HepG2 (cell line): ENCODE results near the gene TOM1L2. TPM values are rescaled to one million over a fixed set of nuclear protein-coding genes. Genes with fewer than 3 reads are reported as not detected.

Experiments
- ATAC-seq: fragments of 200-7000 bp; cut with Tn5 transposase; 3 replicates; pipeline ENCODE4 v1.9.1; 2020; ENCODE audit warnings: mild to moderate bottlenecking, moderate library complexity
- BruUV-seq: library from RNA; stranded (reverse); fragments of 400-500 nt; replicated peaks from 2 replicates; lab custom pipeline; 2021; lab: Mats Ljungman, UMichigan
- CTCF ChIA-PET: fragments of 300-600 bp; formaldehyde crosslinking; extraction: SDS; loops from one replicate; lab custom pipeline; 2021; ENCODE audit warnings: low total read pairs, inconsistent platforms, low intra/inter-chr PET ratio; lab: Yijun Ruan, JAX
- POLR2A ChIA-PET: fragments of 350-600 bp; sonication (Branson Sonifier 250); formaldehyde crosslinking; loops from one replicate; lab custom pipeline; 2020; ENCODE audit warnings: antibody characterized with exemption, inconsistent platforms; lab: Yijun Ruan, JAX
- DNase-seq: peaks from one replicate; pipeline ENCODE4 v3.0.0-alpha.2; 2015; ENCODE audit warnings: low spot score
- FAIRE-seq: peaks from 3 replicates; lab custom pipeline; 2011; peaks lifted over from hg19 to GRCh38; lab: Jason Lieb, UNC
- H2AFZ ChIP-seq: one replicate; pipeline ENCODE4 v1.6.1; 2011; ENCODE audit warnings: low read length, inconsistent platforms
- H3K27ac ChIP-seq: fragments of 300-600 bp; 3 replicates; pipeline ENCODE4 v1.8.0; 2011; ENCODE audit warnings: mixed run types, mild to moderate bottlenecking, mixed read lengths, low read length, inconsistent platforms; ENCODE audit not compliant: insufficient read depth; ENCODE audit errors: extremely low read length
- H3K27me3 ChIP-seq, 2 experiments: fragments of 200-600 bp in 1 of 2; 2 replicates in 1 of 2; 3 replicates in 1 of 2; pipeline versions ENCODE4 v1.6.0 to v1.8.0; 2011; ENCODE audit warnings: low read length in 2 of 2, mild to moderate bottlenecking in 2 of 2, moderate library complexity in 2 of 2, inconsistent platforms in 1 of 2; ENCODE audit not compliant: insufficient read depth in 2 of 2, control insufficient read depth in 1 of 2
- H3K36me3 ChIP-seq, 2 experiments: fragments of 200-600 bp in 1 of 2; replicated peaks in 1 of 2; 2 replicates in 1 of 2; 3 replicates in 1 of 2; pipeline versions ENCODE4 v1.5.1 to v1.8.0; 2011; ENCODE audit warnings: low read length in 2 of 2, inconsistent platforms in 1 of 2; ENCODE audit not compliant: insufficient read depth in 2 of 2, control insufficient read depth in 1 of 2
- H3K4me1 ChIP-seq: 2 replicates; pipeline ENCODE4 v1.5.1; 2012; ENCODE audit warnings: low read length, inconsistent platforms; ENCODE audit not compliant: insufficient read depth
- H3K4me2 ChIP-seq: 2 replicates; pipeline ENCODE4 v1.6.0; 2011; ENCODE audit warnings: low read depth, low read length, inconsistent platforms
- H3K4me3 ChIP-seq, 3 experiments: fragments of 200-600 bp in 1 of 3; sonication (generic), shearing (Covaris generic) in 1 of 3; replicated peaks in 1 of 3; 2 replicates each; pipeline ENCODE4 v1.5.1; 2011 to 2016; ENCODE audit warnings: low read length in 3 of 3, inconsistent platforms in 2 of 3, low read depth in 2 of 3, mild to moderate bottlenecking in 2 of 3, control low read depth in 1 of 3, mixed read lengths in 1 of 3; ENCODE audit not compliant: insufficient read depth in 1 of 3
- H3K79me2 ChIP-seq: one replicate; pipeline ENCODE4 v1.6.1; 2011; ENCODE audit warnings: low read length, inconsistent platforms; ENCODE audit not compliant: insufficient read depth
- H3K9ac ChIP-seq: 2 replicates; pipeline ENCODE4 v1.6.0; 2011; ENCODE audit warnings: mild to moderate bottlenecking, low read depth, low read length, inconsistent platforms; ENCODE audit not compliant: insufficient read depth
- H3K9me3 ChIP-seq: 2 replicates; pipeline ENCODE4 v1.5.1; 2012; ENCODE audit warnings: mild to moderate bottlenecking, low read length
- H4K20me1 ChIP-seq: 2 replicates; pipeline ENCODE4 v1.6.0; 2011; ENCODE audit warnings: inconsistent platforms, mild to moderate bottlenecking, low read length, moderate library complexity; ENCODE audit not compliant: insufficient read depth
- BCL3 ChIP-seq: sonication (generic); formaldehyde crosslinking; IDR thresholded peaks from 2 replicates; pipeline ENCODE4 v1.5.1; 2020; ENCODE audit warnings: mild to moderate bottlenecking, missing genetic modification reagents, moderate library complexity
- HIC2 ChIP-seq: sonication (generic); formaldehyde crosslinking; IDR thresholded peaks from 2 replicates; pipeline ENCODE4 v1.9.0; 2022; ENCODE audit warnings: low read depth, missing genetic modification reagents
- MAFG ChIP-seq: sonication (generic); formaldehyde crosslinking; IDR thresholded peaks from 2 replicates; pipeline ENCODE4 v1.5.1; 2020; ENCODE audit warnings: mild to moderate bottlenecking, missing genetic modification reagents
- POLR2A ChIP-seq, 2 experiments: IDR thresholded peaks; 2 replicates each; pipeline ENCODE4 v1.6.1; 2011; ENCODE audit warnings: low read depth in 2 of 2, low read length in 2 of 2, mild to moderate bottlenecking in 1 of 2, moderate library complexity in 1 of 2; ENCODE audit not compliant: insufficient read depth in 1 of 2
- RARA ChIP-seq: IDR thresholded peaks from 2 replicates; pipeline ENCODE4 v1.6.1; 2016; ENCODE audit warnings: missing genetic modification reagents, missing compliant biosample characterization
- RXRA ChIP-seq: sonication (generic); formaldehyde crosslinking; IDR thresholded peaks from 2 replicates; pipeline ENCODE4 v1.5.1; 2020; ENCODE audit warnings: missing genetic modification reagents
- TEAD3 ChIP-seq: optimal IDR thresholded peaks from 2 replicates; pipeline ENCODE3; 2016; ENCODE audit warnings: borderline replicate concordance
- TOE1 ChIP-seq: sonication (generic); formaldehyde crosslinking; IDR thresholded peaks from 2 replicates; pipeline ENCODE4 v1.4.0; 2020; ENCODE audit warnings: mild to moderate bottlenecking, missing genetic modification reagents
- ZFP90 ChIP-seq: sonication (generic); formaldehyde crosslinking; IDR thresholded peaks from 2 replicates; pipeline ENCODE4 v1.8.0; 2022; ENCODE audit warnings: missing genetic modification reagents, mild to moderate bottlenecking, inconsistent platforms, borderline replicate concordance
- ZNF10 ChIP-seq: sonication (generic); formaldehyde crosslinking; IDR thresholded peaks from 2 replicates; pipeline ENCODE4 v1.4.0; 2020; ENCODE audit warnings: mild to moderate bottlenecking, low read depth, missing genetic modification reagents, borderline replicate concordance
- ZNF260 ChIP-seq: sonication (generic); formaldehyde crosslinking; IDR thresholded peaks from 2 replicates; pipeline ENCODE4 v1.4.0; 2020; ENCODE audit warnings: missing genetic modification reagents, low read depth, mild to moderate bottlenecking, borderline replicate concordance
- ZNF430 ChIP-seq: sonication (generic); formaldehyde crosslinking; IDR thresholded peaks from 2 replicates; pipeline ENCODE4 v1.9.0; 2021; ENCODE audit warnings: mild to moderate bottlenecking, missing genetic modification reagents
- ZNF510 ChIP-seq: sonication (generic); formaldehyde crosslinking; IDR thresholded peaks from 2 replicates; pipeline ENCODE4 v1.4.0; 2020; ENCODE audit warnings: low read depth, mild to moderate bottlenecking, missing genetic modification reagents
- ZNF83 ChIP-seq: sonication (generic); formaldehyde crosslinking; IDR thresholded peaks from 2 replicates; pipeline ENCODE4 v1.4.0; 2020; ENCODE audit warnings: missing genetic modification reagents, mild to moderate bottlenecking, borderline replicate concordance
- WGBS: methylation state at CpG from one replicate; pipeline ENCODE4 v1.1.6; 2017; ENCODE audit warnings: low lambda C conversion rate; 5-methylcytosine and 5-hydroxymethylcytosine counted together
- in situ Hi-C: cut with HindIII; loops from 2 replicates; pipeline ENCODE4 v1.10.0; 2017; ENCODE audit warnings: low pct_unique_long_range_greater_than_20kb; ENCODE audit not compliant: extremely low pct_ligation_motif_present
- intact Hi-C: fragments of 100-400 bp; cut with micrococcal nuclease; formaldehyde crosslinking; loops from one replicate; pipeline ENCODE4 v1.10.0; 2022; ENCODE audit not compliant: unreplicated experiment
- polyA plus RNA-seq, 8 experiments: library from polyadenylated mRNA; depleted of rRNA in 3 of 8; stranded (reverse) in 7 of 8; unstranded in 1 of 8; fragments of >200 nt; fragmentation: Illumina TruSeq in 4 of 8; extraction: Trizol in 4 of 8; gene quantifications; 2 replicates each; pipeline versions ENCODE4 v1.2.1 to v1.2.3, GENCODE V29; 2011 to 2016; ENCODE audit warnings: low read depth in 4 of 8, missing spikeins in 1 of 8, mixed read lengths in 1 of 8; ENCODE audit not compliant: insufficient read depth in 1 of 8
- total RNA-seq, 5 experiments: library from RNA; depleted of rRNA; stranded (reverse); fragments of >200 nt; fragmentation: Illumina TruSeq; extraction: Trizol; gene quantifications; 2 replicates each; pipeline ENCODE4 v1.2.3, GENCODE V29; 2016; ENCODE audit warnings: low read depth in 1 of 5
- TF ChIP-seq, protein P1 (sequence below): sonication (generic); formaldehyde crosslinking; conservative IDR thresholded peaks from 2 replicates; pipeline ENCODE4 v1.5.0; 2020; ENCODE audit warnings: missing genetic modification reagents
- TF ChIP-seq, protein P2 (sequence below): sonication (generic); formaldehyde crosslinking; IDR thresholded peaks from 2 replicates; pipeline ENCODE4 v1.5.1; 2020; ENCODE audit warnings: mild to moderate bottlenecking, missing genetic modification reagents, moderate library complexity

Gene TOM1L2
- total and polyA plus RNA-seq, 2 of the 13 experiments (the other 11 are each of a cell fraction or from before 2014, with no cell fraction given): 4.7 to 7.4 TPM

GRCh38 chr17:17841601-17842025 lies 130.6 kb downstream of the TOM1L2 start:
- Histone ChIP-seq H3K36me3 (no peaks in the 10 kb centered on the region), H3K27me3 (no peaks in the 10 kb centered on the region; a peak in 2 of 5 replicates), H2AFZ (no peak overlapping the region), H3K27ac (peak overlapping the region; percentile 90), H3K79me2 (peaks cover 2% of the 10 kb centered on the region), H3K4me2 (peak overlapping the region; percentile 97), H3K9me3 (no peaks in the 10 kb centered on the region), H3K9ac (no peak overlapping the region; the same call in none of the 2 replicates), H3K4me1 (peaks cover 72% of the 10 kb centered on the region), H4K20me1 (no peaks in the 10 kb centered on the region), H3K4me3 (peak overlapping the region in 1 of 3 experiments; percentile 34; a peak in 1 of 6 replicates)
- 0 out of 2 replicates have a peak, but pooled peaks have one; percentile 8 for TF ChIP-seq RXRA (CRISPR knock-in tag)
- no peak for TF ChIP-seq ZNF510 (CRISPR knock-in tag)
- TF ChIP-seq ZNF430 (CRISPR knock-in tag): peak; percentile 44; the same call in 1 of the 2 replicates
- TF ChIP-seq TEAD3 (CRISPR knock-in tag): peak; percentile 11
- TF ChIP-seq, protein P1, sequence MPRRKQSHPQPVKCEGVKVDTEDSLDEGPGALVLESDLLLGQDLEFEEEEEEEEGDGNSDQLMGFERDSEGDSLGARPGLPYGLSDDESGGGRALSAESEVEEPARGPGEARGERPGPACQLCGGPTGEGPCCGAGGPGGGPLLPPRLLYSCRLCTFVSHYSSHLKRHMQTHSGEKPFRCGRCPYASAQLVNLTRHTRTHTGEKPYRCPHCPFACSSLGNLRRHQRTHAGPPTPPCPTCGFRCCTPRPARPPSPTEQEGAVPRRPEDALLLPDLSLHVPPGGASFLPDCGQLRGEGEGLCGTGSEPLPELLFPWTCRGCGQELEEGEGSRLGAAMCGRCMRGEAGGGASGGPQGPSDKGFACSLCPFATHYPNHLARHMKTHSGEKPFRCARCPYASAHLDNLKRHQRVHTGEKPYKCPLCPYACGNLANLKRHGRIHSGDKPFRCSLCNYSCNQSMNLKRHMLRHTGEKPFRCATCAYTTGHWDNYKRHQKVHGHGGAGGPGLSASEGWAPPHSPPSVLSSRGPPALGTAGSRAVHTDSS: no peak
- no peak for TF ChIP-seq MAFG
- peak in 1 of 2 experiments; percentile 21; a peak in 1 of 4 replicates for TF ChIP-seq POLR2A (IDR thresholded peaks at IDR 0.05; ENCODE audit: insufficient read depth in 1 of 2, low read depth in 2 of 2, low read length in 2 of 2)
- TF ChIP-seq TOE1 (CRISPR knock-in tag): no peak
- TF ChIP-seq BCL3 (CRISPR knock-in tag): 0 out of 2 replicates have a peak, but pooled peaks have one; percentile 34
- no peak for TF ChIP-seq ZNF10 (CRISPR knock-in tag)
- no peak for TF ChIP-seq ZNF83 (CRISPR knock-in tag)
- TF ChIP-seq ZFP90 (CRISPR knock-in tag): no peak
- no peak for TF ChIP-seq ZNF260 (CRISPR knock-in tag)
- 0 out of 2 replicates have a peak, but pooled peaks have one; percentile 6 for TF ChIP-seq RARA (CRISPR knock-in tag)
- TF ChIP-seq, protein P2, sequence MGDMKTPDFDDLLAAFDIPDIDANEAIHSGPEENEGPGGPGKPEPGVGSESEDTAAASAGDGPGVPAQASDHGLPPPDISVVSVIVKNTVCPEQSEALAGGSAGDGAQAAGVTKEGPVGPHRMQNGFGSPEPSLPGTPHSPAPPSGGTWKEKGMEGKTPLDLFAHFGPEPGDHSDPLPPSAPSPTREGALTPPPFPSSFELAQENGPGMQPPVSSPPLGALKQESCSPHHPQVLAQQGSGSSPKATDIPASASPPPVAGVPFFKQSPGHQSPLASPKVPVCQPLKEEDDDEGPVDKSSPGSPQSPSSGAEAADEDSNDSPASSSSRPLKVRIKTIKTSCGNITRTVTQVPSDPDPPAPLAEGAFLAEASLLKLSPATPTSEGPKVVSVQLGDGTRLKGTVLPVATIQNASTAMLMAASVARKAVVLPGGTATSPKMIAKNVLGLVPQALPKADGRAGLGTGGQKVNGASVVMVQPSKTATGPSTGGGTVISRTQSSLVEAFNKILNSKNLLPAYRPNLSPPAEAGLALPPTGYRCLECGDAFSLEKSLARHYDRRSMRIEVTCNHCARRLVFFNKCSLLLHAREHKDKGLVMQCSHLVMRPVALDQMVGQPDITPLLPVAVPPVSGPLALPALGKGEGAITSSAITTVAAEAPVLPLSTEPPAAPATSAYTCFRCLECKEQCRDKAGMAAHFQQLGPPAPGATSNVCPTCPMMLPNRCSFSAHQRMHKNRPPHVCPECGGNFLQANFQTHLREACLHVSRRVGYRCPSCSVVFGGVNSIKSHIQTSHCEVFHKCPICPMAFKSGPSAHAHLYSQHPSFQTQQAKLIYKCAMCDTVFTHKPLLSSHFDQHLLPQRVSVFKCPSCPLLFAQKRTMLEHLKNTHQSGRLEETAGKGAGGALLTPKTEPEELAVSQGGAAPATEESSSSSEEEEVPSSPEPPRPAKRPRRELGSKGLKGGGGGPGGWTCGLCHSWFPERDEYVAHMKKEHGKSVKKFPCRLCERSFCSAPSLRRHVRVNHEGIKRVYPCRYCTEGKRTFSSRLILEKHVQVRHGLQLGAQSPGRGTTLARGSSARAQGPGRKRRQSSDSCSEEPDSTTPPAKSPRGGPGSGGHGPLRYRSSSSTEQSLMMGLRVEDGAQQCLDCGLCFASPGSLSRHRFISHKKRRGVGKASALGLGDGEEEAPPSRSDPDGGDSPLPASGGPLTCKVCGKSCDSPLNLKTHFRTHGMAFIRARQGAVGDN (CRISPR knock-in tag): peak; percentile 38
- peak; percentile 53; the same call in 1 of the 2 replicates for TF ChIP-seq HIC2
- DNase-seq (peak; percentile 22), FAIRE-seq (no peak), ATAC-seq (peak; percentile 9)
- in situ Hi-C loops: no loop called here
- 57% methylated on average over 1 of the region's 1 CpG for WGBS
- CTCF ChIA-PET: no interaction called here
- no TSS peak for BruUV-seq
- intact Hi-C loops: no loop called here
- POLR2A ChIA-PET: interaction anchor here (1.2 to 2.8 kb wide), 6 partner anchors 8 to 30 kb away, joined by 3 to 17 read pairs (median 8); no protein-coding TSS in a partner anchor
